Thoracic aorta (tissue), 2 donors: ENCODE data around the gene ZNF334. TPM values are rescaled to one million over a fixed set of nuclear protein-coding genes. Genes with fewer than 3 reads are reported as not detected.

ENCODE experiments used
- ATAC-seq: fragments of 150-250 bp; one replicate; pipeline ENCODE4 v1.8.0; 2017; ENCODE audit warnings: low read depth; ENCODE audit not compliant: insufficient number of reproducible peaks, low FRiP score
- DNase-seq: peaks from one replicate; pipeline ENCODE4 v3.0.0-alpha.2; 2020; ENCODE audit warnings: low spot score
- H3K27ac ChIP-seq, 2 donors: fragments of 200-600 bp; sonication (generic); 1 replicate in 1 of 2; 2 replicates in 1 of 2; pipeline ENCODE4 v1.5.1; 2016; ENCODE audit warnings: mild to moderate bottlenecking in 2 of 2, moderate library complexity in 2 of 2
- H3K27me3 ChIP-seq: fragments of 200-600 bp; sonication (generic); replicated peaks from 2 replicates; pipeline ENCODE4 v1.6.0; 2016; ENCODE audit warnings: mild to moderate bottlenecking; ENCODE audit not compliant: insufficient read depth
- H3K36me3 ChIP-seq: fragments of 200-600 bp; sonication (generic); one replicate; pipeline ENCODE4 v1.5.1; 2016
- H3K4me1 ChIP-seq, 2 donors: fragments of 200-600 bp; sonication (generic); 1 replicate in 1 of 2; 2 replicates in 1 of 2; pipeline versions ENCODE4 v1.5.1 to v1.6.0; 2016; ENCODE audit warnings: low read depth in 2 of 2, mild to moderate bottlenecking in 1 of 2; ENCODE audit not compliant: control insufficient read depth in 1 of 2
- H3K4me3 ChIP-seq: fragments of 200-600 bp; sonication (generic); 2 replicates; pipeline ENCODE4 v1.5.1; 2016; ENCODE audit warnings: mild to moderate bottlenecking
- H3K9me3 ChIP-seq: fragments of 200-600 bp; sonication (generic); 2 replicates; pipeline ENCODE4 v1.5.1; 2016
- total RNA-seq, 2 donors: library from RNA; depleted of rRNA; stranded (reverse); fragments of >200 nt; gene quantifications; one replicate each; pipeline versions ENCODE4 v1.1.0 to v1.2.3, GENCODE V29; 2016
- TF ChIP-seq, protein P1 (sequence below): fragments of 200-600 bp; sonication (generic); IDR thresholded peaks from one replicate; pipeline ENCODE4 v1.5.1; 2019; ENCODE audit warnings: antibody characterized with exemption

ZNF334 gene
- total RNA-seq, 2 donors from 2014 or later: 0.49 to 3.0 TPM

DNA sequence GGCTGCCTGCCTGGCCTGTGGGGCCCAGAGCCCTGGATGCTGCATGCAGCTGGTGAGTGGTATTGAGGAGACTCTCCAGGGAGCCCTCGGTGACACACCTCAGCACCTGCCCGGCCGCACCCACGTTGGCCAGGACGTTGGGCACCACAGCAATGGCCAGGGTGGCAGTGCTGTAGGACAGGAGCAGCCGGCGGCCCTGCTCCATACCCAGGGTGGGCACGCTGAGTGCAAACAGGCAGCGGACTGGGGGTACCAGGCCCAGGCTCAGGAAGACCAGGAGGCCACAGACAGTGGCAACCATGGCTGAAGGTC, 32.4 kb upstream of the ZNF334 start:
- ATAC-seq (no peak), DNase-seq (no peak)
- no peak overlapping the region for H3K4me3 ChIP-seq
- no peak overlapping the region for H3K27ac ChIP-seq
- no peaks in the 10 kb centered on the region for H3K27me3 ChIP-seq
- no peaks in the 10 kb centered on the region for H3K9me3 ChIP-seq
- TF ChIP-seq, protein P1, sequence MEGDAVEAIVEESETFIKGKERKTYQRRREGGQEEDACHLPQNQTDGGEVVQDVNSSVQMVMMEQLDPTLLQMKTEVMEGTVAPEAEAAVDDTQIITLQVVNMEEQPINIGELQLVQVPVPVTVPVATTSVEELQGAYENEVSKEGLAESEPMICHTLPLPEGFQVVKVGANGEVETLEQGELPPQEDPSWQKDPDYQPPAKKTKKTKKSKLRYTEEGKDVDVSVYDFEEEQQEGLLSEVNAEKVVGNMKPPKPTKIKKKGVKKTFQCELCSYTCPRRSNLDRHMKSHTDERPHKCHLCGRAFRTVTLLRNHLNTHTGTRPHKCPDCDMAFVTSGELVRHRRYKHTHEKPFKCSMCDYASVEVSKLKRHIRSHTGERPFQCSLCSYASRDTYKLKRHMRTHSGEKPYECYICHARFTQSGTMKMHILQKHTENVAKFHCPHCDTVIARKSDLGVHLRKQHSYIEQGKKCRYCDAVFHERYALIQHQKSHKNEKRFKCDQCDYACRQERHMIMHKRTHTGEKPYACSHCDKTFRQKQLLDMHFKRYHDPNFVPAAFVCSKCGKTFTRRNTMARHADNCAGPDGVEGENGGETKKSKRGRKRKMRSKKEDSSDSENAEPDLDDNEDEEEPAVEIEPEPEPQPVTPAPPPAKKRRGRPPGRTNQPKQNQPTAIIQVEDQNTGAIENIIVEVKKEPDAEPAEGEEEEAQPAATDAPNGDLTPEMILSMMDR: no peak
- H3K4me1 ChIP-seq: no peaks in the 10 kb centered on the region
- H3K36me3 ChIP-seq: no peaks in the 10 kb centered on the region

DNA sequence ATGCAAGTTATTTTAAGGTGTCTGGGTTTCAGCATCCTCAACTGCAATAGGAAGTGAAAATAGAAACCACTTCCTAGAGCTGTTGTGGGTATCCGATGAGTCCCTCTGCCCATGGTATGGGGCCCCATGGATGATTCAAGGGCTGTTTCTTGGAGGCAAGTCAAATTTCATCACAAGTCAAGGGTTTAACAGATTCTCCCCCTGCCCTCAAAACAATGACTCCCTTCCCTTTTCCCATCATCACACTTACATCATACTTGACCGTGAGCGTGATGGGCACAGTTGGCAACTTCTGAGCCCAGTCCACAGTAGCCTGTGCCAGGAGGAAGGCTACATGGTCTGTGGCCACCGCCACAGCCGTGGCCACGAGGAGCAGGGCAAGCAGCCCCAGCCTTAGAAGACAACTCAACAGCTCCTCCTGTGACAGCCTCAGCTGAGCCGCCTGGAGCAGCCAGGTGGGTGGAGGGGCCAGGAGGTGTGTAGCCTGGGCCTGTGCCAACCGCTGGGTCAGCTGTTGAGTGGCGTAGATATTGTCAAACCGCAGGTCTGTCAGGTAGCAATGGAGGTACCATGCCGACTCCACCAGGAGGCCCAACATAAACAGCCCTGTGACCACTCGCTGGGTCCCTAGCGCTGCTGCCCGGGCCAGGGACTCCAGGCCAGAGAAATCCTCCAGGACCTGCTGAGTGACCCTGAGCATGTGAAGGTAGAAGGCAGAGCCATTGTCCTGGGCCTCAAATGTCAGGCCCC, 31.9 kb upstream of the ZNF334 start:
- Histone ChIP-seq H3K36me3 (no peaks in the 10 kb centered on the region), H3K27ac (no peak overlapping the region), H3K4me1 (no peaks in the 10 kb centered on the region), H3K4me3 (no peak overlapping the region), H3K27me3 (no peaks in the 10 kb centered on the region), H3K9me3 (no peaks in the 10 kb centered on the region)
- ATAC-seq: no peak
- TF ChIP-seq, protein P1: no peak
- DNase-seq: no peak

DNA sequence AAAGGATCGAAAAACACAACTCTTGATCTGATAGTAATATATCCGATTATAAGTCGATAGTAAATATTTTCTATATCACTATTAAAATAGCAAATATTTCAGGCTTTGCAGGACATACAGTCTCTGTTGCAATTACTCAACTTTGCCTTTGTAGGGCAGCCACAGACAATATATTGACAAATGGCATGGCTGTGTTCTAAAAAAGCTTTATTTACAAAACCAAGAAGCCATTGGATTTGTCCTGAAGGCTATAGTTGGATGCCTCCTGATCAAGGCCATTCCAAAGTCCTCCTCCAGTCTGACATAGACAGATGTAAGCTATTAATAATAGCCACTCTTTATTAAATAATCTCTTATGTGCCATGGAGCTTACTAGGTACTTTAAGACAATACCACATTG, 31.2 kb upstream of the ZNF334 start:
- no peaks in the 10 kb centered on the region for H3K9me3 ChIP-seq
- H3K4me1 ChIP-seq: no peaks in the 10 kb centered on the region
- no peaks in the 10 kb centered on the region for H3K27me3 ChIP-seq
- DNase-seq (no peak), ATAC-seq (no peak)
- H3K36me3 ChIP-seq: no peaks in the 10 kb centered on the region
- TF ChIP-seq, protein P1: no peak
- H3K4me3 ChIP-seq: no peak overlapping the region
- H3K27ac ChIP-seq: no peak overlapping the region

DNA sequence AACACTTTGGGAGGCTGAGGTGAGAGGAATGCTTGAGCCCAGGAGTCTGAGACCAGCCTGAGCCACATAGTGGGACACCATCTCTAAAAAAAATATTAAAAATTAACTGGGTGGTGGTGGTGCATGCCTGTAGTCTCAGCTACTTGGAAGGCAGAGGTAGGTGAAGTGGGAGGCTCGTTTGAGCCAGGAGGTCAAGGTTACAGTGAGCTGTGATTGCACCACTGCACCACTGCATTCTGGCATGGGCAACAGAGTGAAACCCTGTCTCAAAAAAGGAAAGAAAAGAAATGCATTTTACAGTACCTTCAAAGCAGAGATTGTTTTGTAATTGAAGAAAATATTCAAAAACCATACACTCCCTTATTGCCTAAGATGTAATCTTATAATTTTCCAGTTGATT, 30.6 kb upstream of the ZNF334 start:
- Histone ChIP-seq H3K4me3 (no peak overlapping the region), H3K27me3 (no peaks in the 10 kb centered on the region), H3K4me1 (no peaks in the 10 kb centered on the region), H3K9me3 (no peaks in the 10 kb centered on the region), H3K27ac (no peak overlapping the region), H3K36me3 (no peaks in the 10 kb centered on the region)
- DNase-seq (no peak), ATAC-seq (no peak)
- TF ChIP-seq, protein P1: no peak

DNA sequence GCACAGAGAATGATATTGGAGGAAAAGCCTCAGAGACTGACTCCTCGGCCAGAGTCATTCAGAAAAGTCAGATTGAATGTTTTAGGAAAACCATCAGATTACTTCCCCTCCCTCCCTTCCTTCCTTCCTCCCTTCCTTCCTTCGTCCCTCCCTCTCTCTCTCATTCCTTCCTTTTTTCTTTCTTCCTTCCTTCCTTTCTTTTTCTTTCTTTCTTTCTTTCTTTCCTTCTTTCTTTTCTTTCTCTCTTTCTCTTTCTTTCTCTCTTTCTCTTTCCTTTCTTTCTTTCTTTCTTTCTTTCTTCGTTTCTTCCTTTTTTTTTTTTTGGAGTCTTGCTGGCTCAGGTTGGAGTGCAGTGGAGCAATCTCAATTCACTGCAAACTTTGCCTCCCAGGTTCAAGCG, 29.7 kb upstream of the ZNF334 start:
- Histone ChIP-seq H3K36me3 (no peaks in the 10 kb centered on the region), H3K27me3 (no peaks in the 10 kb centered on the region), H3K9me3 (no peaks in the 10 kb centered on the region), H3K4me1 (no peaks in the 10 kb centered on the region), H3K27ac (no peak overlapping the region), H3K4me3 (no peak overlapping the region)
- ATAC-seq: no peak
- TF ChIP-seq, protein P1: no peak
- DNase-seq: no peak
